GM19324 (cell line): ENCODE measurements around the gene GMDS.

Experiments
- ATAC-seq: cut with Tn5 transposase; IDR thresholded peaks from one replicate; pipeline ENCODE4 v1.9.1; 2021; ENCODE audit warnings: mild to moderate bottlenecking, moderate library complexity; ENCODE audit not compliant: unreplicated experiment, low FRiP score

The GMDS gene

DNA sequence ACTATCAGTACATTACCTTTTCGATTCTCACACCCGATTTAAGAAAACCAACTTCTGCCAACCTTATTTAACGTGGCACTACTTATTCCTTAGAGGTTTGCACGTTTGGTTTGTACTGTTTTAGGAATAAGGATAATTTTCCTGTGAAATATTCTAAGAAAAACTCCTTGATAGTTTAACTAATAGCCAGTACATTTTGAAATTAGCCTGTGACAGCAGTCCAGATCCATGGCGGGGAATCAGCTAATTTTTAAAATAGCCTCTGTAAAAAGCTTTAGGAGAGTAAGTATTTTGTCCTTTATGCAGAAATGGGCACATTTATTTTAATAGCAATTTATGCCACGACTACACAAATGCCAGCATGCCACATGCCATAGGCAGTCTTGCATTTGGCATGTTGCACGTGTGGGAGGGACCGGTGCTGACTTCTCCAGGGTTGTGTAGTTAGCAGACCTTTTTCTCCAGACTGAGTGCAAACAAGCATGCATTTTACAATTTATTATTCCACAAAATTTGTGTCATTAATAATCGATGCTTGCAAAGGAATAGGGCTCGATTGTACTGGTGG lies 629.5 kb downstream of the GMDS start:
- no peak for ATAC-seq

GRCh38 chr6:1615151-1615852 lies 630.1 kb downstream of the GMDS start:
- no peak for ATAC-seq

GRCh38 chr6:1614448-1615150 lies 630.8 kb downstream of the GMDS start:
- ATAC-seq: no peak

- ATAC-seq: no peak
These were observed 631.5 kb downstream of the GMDS start for GRCh38 chr6:1613688-1614447.

GRCh38 chr6:1613346-1613687 lies 632.1 kb downstream of the GMDS start:
- ATAC-seq: no peak

DNA sequence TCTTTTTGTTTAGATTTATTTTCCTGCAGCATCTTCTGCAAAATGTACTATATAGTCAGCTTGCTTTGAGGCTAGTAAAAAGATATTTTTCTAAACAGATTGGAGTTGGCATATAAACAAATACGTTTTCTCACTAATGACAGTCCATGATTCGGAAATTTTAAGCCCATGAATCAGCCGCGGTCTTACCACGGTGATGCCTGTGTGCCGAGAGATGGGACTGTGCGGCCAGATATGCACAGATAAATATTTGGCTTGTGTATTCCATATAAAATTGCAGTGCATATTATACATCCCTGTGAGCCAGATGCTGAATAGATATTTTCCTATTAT lies 632.5 kb downstream of the GMDS start:
- no peak for ATAC-seq

DNA sequence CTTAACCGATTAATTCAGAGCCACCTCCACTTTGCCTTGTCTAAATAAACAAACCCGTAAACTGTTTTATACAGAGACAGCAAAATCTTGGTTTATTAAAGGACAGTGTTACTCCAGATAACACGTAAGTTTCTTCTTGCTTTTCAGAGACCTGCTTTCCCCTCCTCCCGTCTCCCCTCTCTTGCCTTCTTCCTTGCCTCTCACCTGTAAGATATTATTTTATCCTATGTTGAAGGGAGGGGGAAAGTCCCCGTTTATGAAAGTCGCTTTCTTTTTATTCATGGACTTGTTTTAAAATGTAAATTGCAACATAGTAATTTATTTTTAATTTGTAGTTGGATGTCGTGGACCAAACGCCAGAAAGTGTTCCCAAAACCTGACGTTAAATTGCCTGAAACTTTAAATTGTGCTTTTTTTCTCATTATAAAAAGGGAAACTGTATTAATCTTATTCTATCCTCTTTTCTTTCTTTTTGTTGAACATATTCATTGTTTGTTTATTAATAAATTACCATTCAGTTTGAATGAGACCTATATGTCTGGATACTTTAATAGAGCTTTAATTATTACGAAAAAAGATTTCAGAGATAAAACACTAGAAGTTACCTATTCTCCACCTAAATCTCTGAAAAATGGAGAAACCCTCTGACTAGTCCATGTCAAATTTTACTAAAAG lies 633.0 kb downstream of the GMDS start:
- no peak for ATAC-seq

- no peak for ATAC-seq
These were observed 633.7 kb downstream of the GMDS start for GRCh38 chr6:1611572-1612298.

DNA sequence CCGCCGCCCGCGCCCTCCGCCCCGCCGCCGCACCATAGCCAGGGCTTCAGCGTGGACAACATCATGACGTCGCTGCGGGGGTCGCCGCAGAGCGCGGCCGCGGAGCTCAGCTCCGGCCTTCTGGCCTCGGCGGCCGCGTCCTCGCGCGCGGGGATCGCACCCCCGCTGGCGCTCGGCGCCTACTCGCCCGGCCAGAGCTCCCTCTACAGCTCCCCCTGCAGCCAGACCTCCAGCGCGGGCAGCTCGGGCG lies 634.2 kb downstream of the GMDS start:
- ATAC-seq: no peak

- no peak for ATAC-seq
These were observed 634.7 kb downstream of the GMDS start for GRCh38 chr6:1610497-1611321.

DNA sequence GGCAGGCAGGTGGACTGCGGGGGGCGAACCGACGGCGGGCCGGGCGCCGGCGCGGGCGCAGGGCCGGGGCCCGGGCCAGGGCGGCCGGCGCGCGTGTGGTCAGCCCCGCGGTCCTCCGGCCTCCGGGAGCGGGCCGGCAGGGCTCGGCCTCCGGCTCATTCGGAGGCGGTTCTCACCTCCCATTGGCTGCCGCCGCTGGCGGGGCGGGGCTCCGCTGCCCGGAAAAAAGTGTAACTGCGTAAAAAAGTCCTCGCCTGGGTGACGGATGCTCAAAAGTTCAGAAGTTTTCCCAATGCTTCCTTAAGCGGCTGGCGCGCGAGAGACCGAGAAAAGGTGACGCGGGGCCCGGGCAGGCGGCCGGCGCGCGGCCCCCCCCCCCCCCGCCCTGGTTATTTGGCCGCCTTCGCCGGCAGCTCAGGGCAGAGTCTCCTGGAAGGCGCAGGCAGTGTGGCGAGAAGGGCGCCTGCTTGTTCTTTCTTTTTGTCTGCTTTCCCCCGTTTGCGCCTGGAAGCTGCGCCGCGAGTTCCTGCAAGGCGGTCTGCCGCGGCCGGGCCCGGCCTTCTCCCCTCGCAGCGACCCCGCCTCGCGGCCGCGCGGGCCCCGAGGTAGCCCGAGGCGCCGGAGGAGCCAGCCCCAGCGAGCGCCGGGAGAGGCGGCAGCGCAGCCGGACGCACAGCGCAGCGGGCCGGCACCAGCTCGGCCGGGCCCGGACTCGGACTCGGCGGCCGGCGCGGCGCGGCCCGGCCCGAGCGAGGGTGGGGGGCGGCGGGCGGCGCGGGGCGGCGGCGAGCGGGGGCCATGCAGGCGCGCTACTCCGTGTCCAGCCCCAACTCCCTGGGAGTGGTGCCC lies 635.5 kb downstream of the GMDS start, which contains the start of gene FOXC1:
FOXC1 (plus strand) TSS at position 268 of the 849 bp plus-strand sequence; CDS start at position 799, 531 bp downstream.
- ATAC-seq: no peak

GRCh38 chr6:1609041-1609647 lies 636.3 kb downstream of the GMDS start:
- ATAC-seq: no peak

- ATAC-seq: no peak
These were observed 637.0 kb downstream of the GMDS start for GRCh38 chr6:1608222-1609040.

DNA sequence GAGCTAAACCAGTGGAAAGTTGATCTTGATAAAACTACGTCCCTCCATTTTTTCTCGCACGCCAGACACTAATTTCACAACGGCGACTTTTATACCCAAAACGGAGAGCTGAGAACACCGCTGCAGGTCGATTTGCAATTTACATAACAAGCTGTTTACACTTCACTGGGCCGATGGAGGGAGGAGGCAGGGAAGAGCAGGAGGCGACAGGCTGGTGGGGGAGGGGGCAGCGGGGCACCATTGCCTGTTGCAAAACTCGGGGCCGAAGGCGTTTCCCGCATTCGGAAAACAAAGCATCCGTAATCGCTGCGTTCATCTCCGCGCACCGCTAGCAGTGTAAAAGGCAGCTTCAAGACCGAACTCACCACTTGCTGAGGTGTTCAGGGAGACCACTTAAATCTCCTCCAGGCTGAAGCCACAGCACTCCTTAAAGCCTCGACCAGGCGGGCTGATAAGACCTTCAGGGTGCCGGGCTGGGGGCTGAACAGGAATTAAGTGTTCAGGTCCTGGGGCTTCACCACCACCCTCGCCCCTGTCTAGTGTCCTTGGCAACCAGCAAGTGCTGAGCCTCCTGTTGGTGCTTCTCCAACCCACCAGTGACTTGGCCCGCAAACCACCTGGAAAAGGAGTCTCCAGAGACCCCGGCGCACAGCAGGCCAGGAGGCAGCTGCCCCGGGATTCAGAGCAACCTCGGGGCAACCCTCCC lies 637.7 kb downstream of the GMDS start:
- ATAC-seq: no peak

DNA sequence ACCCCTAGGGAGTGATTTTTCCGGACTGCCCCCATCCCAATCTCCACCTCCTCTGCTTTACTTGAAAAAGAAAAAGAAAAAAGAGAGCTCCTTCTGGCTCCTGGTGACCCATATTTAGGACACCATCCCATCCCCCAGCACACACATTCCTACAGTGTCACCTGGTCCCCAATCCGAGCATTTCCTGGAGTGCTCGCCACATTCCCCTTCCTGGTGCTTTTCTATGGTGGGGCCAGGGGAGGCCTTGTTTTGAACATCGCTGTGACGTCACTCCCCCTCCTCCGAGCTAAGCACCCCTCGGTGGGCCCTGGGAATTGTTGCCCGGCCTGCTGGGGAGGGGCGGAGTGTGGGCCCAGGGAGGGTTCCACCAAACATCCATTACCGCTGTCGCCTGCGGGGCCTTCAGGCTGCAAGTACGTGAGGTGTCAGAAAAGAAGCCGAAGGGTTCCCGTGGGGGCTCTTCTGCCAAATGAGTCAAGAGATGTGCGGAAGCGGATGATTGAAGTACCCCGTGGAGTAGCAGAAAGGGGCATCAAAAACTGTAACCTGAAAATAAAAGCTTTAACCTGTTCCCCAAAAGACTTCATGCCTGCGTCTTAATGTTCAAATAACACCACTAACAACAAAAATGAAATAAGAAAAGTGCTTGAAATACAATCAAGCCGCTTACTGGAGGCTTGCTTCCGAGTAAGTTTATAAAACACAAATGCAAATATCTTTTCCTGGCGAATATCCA lies 638.5 kb downstream of the GMDS start:
- ATAC-seq: no peak
